H1 (cell line): ENCODE results near the gene CYP39A1. TPM values are rescaled to one million over a fixed set of nuclear protein-coding genes. Genes with fewer than 3 reads are reported as not detected.

Experiments used
- JUND ChIP-seq: IDR thresholded peaks from 2 replicates; pipeline ENCODE4 v1.6.1; 2011; ENCODE audit warnings: mild to moderate bottlenecking, improper control_type of control experiment, low read length
- SRF ChIP-seq: IDR thresholded peaks from 2 replicates; pipeline ENCODE4 v1.6.1; 2011; ENCODE audit warnings: mild to moderate bottlenecking, low read depth, low read length, moderate library complexity
- SUZ12 ChIP-seq: fragments of 200-600 bp; sonication (generic); IDR thresholded peaks from 2 replicates; pipeline ENCODE4 v1.6.1; 2012; ENCODE audit warnings: mild to moderate bottlenecking, inconsistent platforms, low read length, moderate library complexity, mixed read lengths
- TEAD4 ChIP-seq: IDR thresholded peaks from 2 replicates; pipeline ENCODE4 v1.6.1; 2012; ENCODE audit warnings: low read depth, low read length, inconsistent platforms, mixed read lengths
- polyA plus RNA-seq, 7 experiments: library from polyadenylated mRNA; depleted of rRNA in 3 of 7; stranded (reverse) in 5 of 7; unstranded in 2 of 7; fragments of >200 nt in 5 of 7; fragments of 200-250 nt in 2 of 7; gene quantifications; 1 replicate in 5 of 7; 2 replicates in 1 of 7; 4 replicates in 1 of 7; pipeline versions ENCODE4 v1.2.1 to v1.2.3, GENCODE V29; 2011 to 2013; ENCODE audit warnings: missing spikeins in 2 of 7, mixed read lengths in 2 of 7
- total RNA-seq: library from RNA; stranded (reverse); fragmentation: NEBNext Ultra II Directional; extraction: Animal tissue kit (Norgen Biotek cat#: 25700); gene quantifications from 2 replicates; pipeline ENCODE4 v1.2.1, GENCODE V29; 2021
- TF ChIP-seq, protein P1 (sequence below), 3 experiments: IDR thresholded peaks; 1 replicate in 2 of 3; 2 replicates in 1 of 3; pipeline versions ENCODE4 v1.5.1 to v1.6.1; 2011; ENCODE audit warnings: low read length in 3 of 3, mild to moderate bottlenecking in 3 of 3, inconsistent platforms in 2 of 3, low read depth in 1 of 3, moderate library complexity in 1 of 3; ENCODE audit not compliant: insufficient read depth in 1 of 3; ENCODE audit errors: control extremely low read depth in 1 of 3

Gene CYP39A1
- total and polyA plus RNA-seq, 2 of the 8 experiments (the other 6 are each of a cell fraction or from before 2014, with no cell fraction given), result 0.71 to 2.4 TPM

DNA sequence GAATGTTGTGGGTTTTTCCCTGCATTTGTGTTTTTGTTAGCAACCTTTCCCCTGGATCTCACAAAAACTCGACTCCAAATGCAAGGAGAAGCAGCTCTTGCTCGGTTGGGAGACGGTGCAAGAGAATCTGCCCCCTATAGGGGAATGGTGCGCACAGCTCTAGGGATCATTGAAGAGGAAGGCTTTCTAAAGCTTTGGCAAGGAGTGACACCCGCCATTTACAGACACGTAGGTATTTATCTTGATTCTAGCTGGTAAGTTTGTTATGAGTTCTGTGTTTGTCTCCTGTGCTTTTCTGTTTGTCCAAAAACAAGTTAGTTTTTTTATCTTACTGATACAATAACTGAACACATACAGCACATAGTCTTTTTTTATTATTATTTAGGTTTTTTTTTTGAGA is 3.2 kb upstream of the CYP39A1 start (continued):
- TF ChIP-seq, protein P1, sequence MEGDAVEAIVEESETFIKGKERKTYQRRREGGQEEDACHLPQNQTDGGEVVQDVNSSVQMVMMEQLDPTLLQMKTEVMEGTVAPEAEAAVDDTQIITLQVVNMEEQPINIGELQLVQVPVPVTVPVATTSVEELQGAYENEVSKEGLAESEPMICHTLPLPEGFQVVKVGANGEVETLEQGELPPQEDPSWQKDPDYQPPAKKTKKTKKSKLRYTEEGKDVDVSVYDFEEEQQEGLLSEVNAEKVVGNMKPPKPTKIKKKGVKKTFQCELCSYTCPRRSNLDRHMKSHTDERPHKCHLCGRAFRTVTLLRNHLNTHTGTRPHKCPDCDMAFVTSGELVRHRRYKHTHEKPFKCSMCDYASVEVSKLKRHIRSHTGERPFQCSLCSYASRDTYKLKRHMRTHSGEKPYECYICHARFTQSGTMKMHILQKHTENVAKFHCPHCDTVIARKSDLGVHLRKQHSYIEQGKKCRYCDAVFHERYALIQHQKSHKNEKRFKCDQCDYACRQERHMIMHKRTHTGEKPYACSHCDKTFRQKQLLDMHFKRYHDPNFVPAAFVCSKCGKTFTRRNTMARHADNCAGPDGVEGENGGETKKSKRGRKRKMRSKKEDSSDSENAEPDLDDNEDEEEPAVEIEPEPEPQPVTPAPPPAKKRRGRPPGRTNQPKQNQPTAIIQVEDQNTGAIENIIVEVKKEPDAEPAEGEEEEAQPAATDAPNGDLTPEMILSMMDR (IDR thresholded peaks at IDR 0.05; ENCODE audit: control extremely low read depth in 1 of 3, insufficient read depth in 1 of 3, low read depth in 1 of 3, low read length in 3 of 3), result peak; percentile 73 to 87 (median 73)
- TF ChIP-seq TEAD4 (no peak), JUND (no peak), SRF (no peak), SUZ12 (no peak)
